ENCODE data around the gene EMC7. TPM values are rescaled to one million over a fixed set of nuclear protein-coding genes. Genes with fewer than 3 reads are reported as not detected.

EMC7 gene
- total and polyA plus RNA-seq, 9 of the 15 experiments (the other 6 are each of a cell fraction or from before 2014, with no cell fraction given), result 25.8 to 92.8 (median 49.7) TPM

DNA sequence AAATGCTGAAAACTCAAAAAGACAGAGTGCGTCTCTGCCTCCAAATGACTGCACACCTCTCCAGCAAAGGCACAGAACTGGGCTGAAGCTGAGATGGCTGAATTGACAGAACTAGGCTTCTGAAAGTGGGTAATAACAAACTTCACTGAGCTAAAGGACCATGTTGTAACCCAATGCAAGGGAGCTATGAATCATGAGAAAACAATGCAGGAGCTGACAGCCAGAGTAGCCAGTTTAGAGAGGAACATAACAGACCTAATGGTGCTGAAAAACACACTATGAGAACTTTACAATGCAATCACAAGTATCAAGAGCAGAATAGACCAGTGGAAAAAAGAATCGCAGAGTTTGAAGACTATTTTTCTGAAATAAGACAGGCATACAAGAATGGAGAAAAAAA lies 52.5 kb downstream of the EMC7 start:
- POLR2A ChIA-PET, result no interaction called here
- peaks cover 5% of the 10 kb centered on the region in 2 experiments; a peak in 3 of 5 replicates for H3K27me3 ChIP-seq (ENCODE audit: control insufficient read depth in 2 of 2, insufficient read depth in 2 of 2, low read length in 2 of 2)
- intact Hi-C loops (cut with micrococcal nuclease), result no loop called here
- no peak for TF ChIP-seq CREBBP (IDR thresholded peaks at IDR 0.05; ENCODE audit: low read depth, low read length)
- TF ChIP-seq, protein P1, sequence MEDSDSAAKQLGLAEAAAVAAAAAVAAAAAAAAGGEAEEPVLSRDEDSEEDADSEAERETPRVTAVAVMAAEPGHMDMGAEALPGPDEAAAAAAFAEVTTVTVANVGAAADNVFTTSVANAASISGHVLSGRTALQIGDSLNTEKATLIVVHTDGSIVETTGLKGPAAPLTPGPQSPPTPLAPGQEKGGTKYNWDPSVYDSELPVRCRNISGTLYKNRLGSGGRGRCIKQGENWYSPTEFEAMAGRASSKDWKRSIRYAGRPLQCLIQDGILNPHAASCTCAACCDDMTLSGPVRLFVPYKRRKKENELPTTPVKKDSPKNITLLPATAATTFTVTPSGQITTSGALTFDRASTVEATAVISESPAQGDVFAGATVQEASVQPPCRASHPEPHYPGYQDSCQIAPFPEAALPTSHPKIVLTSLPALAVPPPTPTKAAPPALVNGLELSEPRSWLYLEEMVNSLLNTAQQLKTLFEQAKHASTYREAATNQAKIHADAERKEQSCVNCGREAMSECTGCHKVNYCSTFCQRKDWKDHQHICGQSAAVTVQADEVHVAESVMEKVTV (CRISPR knock-in tag; IDR thresholded peaks at IDR 0.05), result no peak
- TF ChIP-seq, protein P2, sequence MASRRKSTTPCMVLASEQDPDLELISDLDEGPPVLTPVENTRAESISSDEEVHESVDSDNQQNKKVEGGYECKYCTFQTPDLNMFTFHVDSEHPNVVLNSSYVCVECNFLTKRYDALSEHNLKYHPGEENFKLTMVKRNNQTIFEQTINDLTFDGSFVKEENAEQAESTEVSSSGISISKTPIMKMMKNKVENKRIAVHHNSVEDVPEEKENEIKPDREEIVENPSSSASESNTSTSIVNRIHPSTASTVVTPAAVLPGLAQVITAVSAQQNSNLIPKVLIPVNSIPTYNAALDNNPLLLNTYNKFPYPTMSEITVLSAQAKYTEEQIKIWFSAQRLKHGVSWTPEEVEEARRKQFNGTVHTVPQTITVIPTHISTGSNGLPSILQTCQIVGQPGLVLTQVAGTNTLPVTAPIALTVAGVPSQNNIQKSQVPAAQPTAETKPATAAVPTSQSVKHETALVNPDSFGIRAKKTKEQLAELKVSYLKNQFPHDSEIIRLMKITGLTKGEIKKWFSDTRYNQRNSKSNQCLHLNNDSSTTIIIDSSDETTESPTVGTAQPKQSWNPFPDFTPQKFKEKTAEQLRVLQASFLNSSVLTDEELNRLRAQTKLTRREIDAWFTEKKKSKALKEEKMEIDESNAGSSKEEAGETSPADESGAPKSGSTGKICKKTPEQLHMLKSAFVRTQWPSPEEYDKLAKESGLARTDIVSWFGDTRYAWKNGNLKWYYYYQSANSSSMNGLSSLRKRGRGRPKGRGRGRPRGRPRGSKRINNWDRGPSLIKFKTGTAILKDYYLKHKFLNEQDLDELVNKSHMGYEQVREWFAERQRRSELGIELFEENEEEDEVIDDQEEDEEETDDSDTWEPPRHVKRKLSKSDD (conservative IDR thresholded peaks at IDR 0.05; ENCODE audit: low read length), result no peak
- TF ChIP-seq, protein P3, sequence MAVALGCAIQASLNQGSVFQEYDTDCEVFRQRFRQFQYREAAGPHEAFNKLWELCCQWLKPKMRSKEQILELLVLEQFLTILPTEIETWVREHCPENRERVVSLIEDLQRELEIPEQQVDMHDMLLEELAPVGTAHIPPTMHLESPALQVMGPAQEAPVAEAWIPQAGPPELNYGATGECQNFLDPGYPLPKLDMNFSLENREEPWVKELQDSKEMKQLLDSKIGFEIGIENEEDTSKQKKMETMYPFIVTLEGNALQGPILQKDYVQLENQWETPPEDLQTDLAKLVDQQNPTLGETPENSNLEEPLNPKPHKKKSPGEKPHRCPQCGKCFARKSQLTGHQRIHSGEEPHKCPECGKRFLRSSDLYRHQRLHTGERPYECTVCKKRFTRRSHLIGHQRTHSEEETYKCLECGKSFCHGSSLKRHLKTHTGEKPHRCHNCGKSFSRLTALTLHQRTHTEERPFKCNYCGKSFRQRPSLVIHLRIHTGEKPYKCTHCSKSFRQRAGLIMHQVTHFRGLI (CRISPR knock-in tag; IDR thresholded peaks at IDR 0.05), result no peak
- TF ChIP-seq ZNF76 (CRISPR knock-in tag; IDR thresholded peaks at IDR 0.05; ENCODE audit: borderline replicate concordance), result no peak
- TF ChIP-seq, protein P4, sequence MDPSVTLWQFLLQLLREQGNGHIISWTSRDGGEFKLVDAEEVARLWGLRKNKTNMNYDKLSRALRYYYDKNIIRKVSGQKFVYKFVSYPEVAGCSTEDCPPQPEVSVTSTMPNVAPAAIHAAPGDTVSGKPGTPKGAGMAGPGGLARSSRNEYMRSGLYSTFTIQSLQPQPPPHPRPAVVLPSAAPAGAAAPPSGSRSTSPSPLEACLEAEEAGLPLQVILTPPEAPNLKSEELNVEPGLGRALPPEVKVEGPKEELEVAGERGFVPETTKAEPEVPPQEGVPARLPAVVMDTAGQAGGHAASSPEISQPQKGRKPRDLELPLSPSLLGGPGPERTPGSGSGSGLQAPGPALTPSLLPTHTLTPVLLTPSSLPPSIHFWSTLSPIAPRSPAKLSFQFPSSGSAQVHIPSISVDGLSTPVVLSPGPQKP (CRISPR knock-in tag; IDR thresholded peaks at IDR 0.05), result no peak
- no peak for TF ChIP-seq BMI1 (IDR thresholded peaks at IDR 0.05; ENCODE audit: low read length)
- TF ChIP-seq, protein P5, sequence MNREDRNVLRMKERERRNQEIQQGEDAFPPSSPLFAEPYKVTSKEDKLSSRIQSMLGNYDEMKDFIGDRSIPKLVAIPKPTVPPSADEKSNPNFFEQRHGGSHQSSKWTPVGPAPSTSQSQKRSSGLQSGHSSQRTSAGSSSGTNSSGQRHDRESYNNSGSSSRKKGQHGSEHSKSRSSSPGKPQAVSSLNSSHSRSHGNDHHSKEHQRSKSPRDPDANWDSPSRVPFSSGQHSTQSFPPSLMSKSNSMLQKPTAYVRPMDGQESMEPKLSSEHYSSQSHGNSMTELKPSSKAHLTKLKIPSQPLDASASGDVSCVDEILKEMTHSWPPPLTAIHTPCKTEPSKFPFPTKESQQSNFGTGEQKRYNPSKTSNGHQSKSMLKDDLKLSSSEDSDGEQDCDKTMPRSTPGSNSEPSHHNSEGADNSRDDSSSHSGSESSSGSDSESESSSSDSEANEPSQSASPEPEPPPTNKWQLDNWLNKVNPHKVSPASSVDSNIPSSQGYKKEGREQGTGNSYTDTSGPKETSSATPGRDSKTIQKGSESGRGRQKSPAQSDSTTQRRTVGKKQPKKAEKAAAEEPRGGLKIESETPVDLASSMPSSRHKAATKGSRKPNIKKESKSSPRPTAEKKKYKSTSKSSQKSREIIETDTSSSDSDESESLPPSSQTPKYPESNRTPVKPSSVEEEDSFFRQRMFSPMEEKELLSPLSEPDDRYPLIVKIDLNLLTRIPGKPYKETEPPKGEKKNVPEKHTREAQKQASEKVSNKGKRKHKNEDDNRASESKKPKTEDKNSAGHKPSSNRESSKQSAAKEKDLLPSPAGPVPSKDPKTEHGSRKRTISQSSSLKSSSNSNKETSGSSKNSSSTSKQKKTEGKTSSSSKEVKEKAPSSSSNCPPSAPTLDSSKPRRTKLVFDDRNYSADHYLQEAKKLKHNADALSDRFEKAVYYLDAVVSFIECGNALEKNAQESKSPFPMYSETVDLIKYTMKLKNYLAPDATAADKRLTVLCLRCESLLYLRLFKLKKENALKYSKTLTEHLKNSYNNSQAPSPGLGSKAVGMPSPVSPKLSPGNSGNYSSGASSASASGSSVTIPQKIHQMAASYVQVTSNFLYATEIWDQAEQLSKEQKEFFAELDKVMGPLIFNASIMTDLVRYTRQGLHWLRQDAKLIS (CRISPR knock-in tag; IDR thresholded peaks at IDR 0.05), result no peak
- TF ChIP-seq HDAC3 (IDR thresholded peaks at IDR 0.05; ENCODE audit: borderline replicate concordance, partially characterized antibody), result no peak
- no peak for TF ChIP-seq ETV6 (IDR thresholded peaks at IDR 0.05; ENCODE audit: borderline replicate concordance in 1 of 2, low read depth in 2 of 2, low read length in 1 of 2)
- TF ChIP-seq ETV6 (CRISPR knock-in tag; IDR thresholded peaks at IDR 0.05; ENCODE audit: borderline replicate concordance), result no peak
- no peak for TF ChIP-seq GATAD2A (IDR thresholded peaks at IDR 0.05)

More for the DNA sequence above, 52.5 kb downstream of the EMC7 start:
- H3K36me3 ChIP-seq (ENCODE audit: control insufficient read depth, insufficient read depth, low read length), result no peaks in the 10 kb centered on the region
- H3K27ac ChIP-seq (ENCODE audit: extremely low read depth, low read depth, low read length), result no peak overlapping the region
- H3K4me2 ChIP-seq (ENCODE audit: insufficient read depth, low read length), result no peak overlapping the region
- no peaks in the 10 kb centered on the region for H3K9me3 ChIP-seq (replicated peaks; ENCODE audit: control insufficient read depth, insufficient read depth, low read depth, low read length)
- no peak overlapping the region for H3K4me3 ChIP-seq
- 32% methylated on average over 2 of the region's 2 CpGs for WGBS (ENCODE audit: insufficient coverage, low coverage, missing lambda C conversion rate)
- H2AFZ ChIP-seq (ENCODE audit: low read depth, low read length), result no peak overlapping the region
- peaks cover 5 to 8% of the 10 kb centered on the region in 2 experiments; a peak in 4 of 5 replicates for H3K4me1 ChIP-seq (replicated peaks in 1 of 2; ENCODE audit: control insufficient read depth in 2 of 2, insufficient read depth in 2 of 2, low read length in 2 of 2)
- FAIRE-seq, result no peak
- peaks cover 7% of the 10 kb centered on the region for H4K20me1 ChIP-seq (replicated peaks; ENCODE audit: control insufficient read depth, insufficient read depth, low read length)
- H3K9me1 ChIP-seq (ENCODE audit: control insufficient read depth, insufficient read depth, low read length), result no peaks in the 10 kb centered on the region
- in situ Hi-C loops (cut with MboI), result loop anchor here (5.0 kb wide), 1 partner anchor 168 kb away; no protein-coding TSS in a partner anchor
- H3K9ac ChIP-seq (ENCODE audit: insufficient read depth in 1 of 2, low read depth in 2 of 2, low read length in 2 of 2), result no peak overlapping the region
- ATAC-seq, result no peak
- BruUV-seq (replicated peaks), result no TSS peak
- no peak for DNase-seq (ENCODE audit: extremely low read depth in 1 of 4, low spot score in 3 of 4)
- H3K79me2 ChIP-seq (ENCODE audit: control insufficient read depth, insufficient read depth, low read length), result no peaks in the 10 kb centered on the region
- CTCF ChIA-PET (ENCODE audit: low intra/inter-chr PET ratio), result no interaction called here

Data from K562 (cell line).